Stimulated activated CD8-positive, alpha-beta memory T cell treated with anti-CD3 and anti-CD28 coated beads, Interleukin-7, amount 100 ng/mL, for 1 hour (primary cell): ENCODE measurements around the gene ZBTB42.

Source experiments
- DNase-seq, 2 donors: peaks; one replicate each; pipeline ENCODE4 v3.0.0-alpha.2; 2020; ENCODE audit warnings: low read depth in 2 of 2

ZBTB42 gene

DNA sequence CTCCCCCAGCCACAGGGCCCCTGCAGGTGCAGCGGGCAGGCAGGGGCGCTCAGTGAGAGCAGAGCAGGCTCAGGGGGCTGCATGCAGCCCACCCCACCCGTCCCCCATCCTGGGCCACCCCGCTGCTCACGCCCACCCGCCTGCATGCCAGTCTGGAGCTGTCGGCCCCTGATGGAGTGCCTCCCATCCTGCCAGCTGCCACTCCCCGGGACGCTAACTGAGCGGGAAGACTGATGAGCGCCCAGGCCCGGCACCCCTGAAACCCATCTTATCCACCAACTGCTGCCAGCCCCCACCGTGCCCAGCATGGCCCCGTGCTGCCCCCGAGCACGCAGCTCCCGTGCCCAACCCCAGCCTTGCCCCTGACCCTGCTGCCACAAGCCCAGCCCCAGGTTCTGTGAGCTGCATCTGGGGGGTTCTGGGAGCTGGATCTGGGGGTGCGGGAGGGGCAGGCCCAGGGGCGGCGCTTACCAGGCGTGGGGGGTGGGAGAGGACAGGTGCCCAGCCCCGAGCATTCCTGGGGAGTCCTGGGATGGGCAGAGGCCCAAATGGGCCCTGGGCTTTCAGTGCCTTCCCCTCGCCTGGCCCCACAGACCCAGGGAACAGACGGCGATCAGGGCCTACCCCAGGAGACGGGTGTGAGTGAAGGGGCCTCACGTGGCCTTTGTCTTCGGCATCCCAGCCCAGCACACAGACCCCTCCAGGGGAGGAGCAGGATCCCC, 18.7 kb upstream of the ZBTB42 start:
- no peak for DNase-seq

DNA sequence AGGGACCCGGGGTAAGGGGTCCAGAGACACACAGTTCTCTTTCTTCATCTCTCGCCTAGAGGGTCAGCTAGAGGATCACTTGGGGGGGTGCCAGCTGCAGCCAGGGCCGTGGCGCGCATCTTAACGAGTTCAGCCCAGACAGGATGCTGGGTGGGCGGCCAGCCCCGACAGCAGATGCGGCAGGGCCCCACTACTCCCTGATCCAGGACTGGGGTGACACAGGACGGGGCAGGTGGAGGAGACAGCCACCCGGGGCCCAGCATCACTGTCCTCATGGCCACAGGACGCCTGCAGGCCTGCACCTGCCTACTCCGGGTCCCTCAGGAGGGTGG, 18.1 kb upstream of the ZBTB42 start:
- DNase-seq: no peak

DNA sequence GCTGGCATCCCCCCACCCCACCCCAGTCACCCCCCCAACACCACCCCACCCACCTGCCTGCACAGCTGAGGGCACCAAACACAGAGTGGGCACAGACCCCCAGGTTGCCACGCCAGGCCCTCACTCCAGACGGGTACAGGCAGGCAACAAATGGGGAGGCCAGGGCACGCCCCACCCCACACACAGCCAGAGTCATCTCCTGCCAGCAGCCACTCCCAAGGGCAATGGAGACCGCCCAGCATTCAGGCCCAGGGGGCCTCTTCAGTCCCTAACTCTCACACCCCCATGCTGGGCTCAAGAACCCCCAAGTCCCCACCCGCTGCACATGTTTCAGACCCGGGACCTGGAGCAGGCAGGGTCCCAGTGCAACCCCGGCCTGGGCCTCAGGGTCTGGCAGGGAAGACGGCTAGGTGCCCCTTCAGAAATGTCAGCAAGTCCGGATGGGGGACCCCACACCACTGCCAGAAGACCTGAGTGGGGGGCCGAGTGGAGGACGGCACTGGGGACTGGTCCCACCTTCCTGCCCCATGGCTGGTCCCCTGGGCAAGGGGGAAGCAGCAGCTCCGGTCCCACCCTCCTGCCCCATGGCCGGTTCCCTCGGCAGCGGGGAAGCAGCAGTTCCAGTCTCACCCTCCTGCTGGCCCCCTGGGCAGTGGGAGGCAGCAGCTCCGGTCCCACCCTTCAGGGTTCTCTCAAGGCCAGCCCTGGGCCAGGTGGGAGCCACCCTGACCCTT, 17.2 kb upstream of the ZBTB42 start:
- DNase-seq: no peak

DNA sequence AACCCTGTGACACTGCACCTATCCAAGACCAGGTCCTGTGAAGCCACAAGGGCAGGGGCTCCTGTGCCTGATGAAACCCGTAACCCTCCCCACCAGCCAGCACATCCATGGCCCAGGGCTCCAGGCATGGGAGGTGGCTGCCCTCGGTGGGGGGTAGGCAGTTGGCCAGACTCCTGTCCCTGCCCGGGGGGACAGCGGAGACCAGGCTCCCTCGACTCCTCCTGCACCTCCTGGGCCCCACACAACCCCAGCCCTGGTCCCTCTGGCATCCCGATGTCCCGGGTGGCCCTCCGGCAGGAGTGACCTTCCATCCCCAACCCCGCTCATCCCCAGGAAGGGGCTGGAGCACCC, 16.7 kb upstream of the ZBTB42 start:
- no peak for DNase-seq

DNA sequence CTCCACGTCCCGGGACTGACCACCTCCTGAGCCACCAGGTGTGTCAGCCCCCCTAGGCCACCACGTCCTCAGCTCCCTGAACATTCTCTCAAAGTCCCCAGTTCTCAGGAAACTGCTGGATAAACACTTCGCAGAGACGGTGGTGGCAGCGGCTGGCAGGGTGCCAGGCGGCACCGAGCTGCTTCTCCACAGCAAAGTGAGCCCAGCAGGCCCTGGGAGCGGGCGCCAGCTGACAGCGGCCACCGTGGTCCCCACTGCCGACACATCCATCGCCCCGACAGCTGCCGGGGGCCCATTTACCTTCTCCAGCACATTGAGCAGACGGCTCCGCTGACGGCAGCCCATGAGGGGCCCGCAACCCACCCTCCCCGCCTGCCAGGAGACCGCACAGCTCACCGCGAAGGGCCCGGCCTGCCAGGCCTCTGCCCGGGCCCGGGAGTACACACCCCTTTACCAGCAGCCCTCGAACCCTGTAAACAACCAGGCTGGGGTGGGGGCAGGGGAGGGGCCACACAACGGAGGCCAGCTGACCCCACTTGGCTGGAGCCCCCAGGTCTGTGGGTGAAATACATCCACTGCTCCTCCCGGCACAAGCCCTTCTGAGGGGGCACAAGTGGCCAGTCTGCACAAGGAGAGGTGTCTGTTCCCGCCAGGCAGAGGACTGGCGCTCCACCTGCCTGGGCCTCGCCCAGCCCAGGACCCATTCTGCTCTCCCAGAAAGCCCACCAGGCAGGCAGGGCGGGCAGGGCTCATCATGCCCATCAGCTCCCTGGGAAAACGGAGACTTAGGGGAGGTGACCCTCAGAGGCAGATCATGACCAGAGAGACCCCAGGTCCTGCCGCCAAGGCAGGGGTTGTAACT, 15.8 kb upstream of the ZBTB42 start:
- DNase-seq: no peak

DNA sequence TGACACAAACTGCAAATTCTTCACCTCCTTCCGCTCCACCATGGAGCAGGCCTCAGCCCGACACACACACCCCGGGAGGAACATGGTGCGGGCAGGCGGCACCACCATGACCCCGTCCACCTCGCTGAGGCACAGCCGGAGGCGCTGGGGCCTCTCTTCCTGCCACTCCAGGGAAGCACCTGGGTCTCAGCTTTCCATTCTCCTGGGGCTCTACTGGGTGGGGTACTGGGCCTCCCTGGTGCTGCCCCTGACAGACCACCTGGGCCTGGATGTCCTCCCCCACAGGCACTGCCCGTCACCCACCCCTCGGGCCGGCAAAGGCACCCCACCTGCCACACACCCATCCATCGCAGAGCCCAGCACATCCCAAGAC, 15.2 kb upstream of the ZBTB42 start:
- no peak for DNase-seq

DNA sequence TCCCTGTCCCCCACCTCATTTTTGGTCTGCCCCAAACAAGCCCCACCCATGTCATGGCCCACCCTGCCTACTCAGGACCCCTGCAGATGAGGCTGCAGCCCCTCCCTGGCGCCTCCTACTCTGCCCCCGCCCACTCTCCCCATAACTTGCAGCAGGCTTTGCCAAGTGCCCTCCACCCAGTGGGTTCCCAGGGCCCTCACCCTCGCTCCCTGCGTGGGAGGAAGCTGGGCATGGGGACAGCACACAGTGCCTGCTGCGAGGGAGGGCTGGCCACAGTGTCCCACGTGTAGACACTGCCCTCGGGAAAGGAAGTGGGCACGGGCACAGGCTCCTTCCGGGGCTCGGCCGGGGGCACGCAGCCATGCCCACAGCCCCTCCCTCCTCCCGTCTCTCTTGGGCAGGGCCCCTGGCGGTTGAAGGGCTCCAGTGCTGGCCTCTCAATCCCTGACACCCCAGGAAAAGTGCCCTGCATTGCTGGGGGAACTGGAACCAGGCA, 14.8 kb upstream of the ZBTB42 start:
- no peak for DNase-seq

DNA sequence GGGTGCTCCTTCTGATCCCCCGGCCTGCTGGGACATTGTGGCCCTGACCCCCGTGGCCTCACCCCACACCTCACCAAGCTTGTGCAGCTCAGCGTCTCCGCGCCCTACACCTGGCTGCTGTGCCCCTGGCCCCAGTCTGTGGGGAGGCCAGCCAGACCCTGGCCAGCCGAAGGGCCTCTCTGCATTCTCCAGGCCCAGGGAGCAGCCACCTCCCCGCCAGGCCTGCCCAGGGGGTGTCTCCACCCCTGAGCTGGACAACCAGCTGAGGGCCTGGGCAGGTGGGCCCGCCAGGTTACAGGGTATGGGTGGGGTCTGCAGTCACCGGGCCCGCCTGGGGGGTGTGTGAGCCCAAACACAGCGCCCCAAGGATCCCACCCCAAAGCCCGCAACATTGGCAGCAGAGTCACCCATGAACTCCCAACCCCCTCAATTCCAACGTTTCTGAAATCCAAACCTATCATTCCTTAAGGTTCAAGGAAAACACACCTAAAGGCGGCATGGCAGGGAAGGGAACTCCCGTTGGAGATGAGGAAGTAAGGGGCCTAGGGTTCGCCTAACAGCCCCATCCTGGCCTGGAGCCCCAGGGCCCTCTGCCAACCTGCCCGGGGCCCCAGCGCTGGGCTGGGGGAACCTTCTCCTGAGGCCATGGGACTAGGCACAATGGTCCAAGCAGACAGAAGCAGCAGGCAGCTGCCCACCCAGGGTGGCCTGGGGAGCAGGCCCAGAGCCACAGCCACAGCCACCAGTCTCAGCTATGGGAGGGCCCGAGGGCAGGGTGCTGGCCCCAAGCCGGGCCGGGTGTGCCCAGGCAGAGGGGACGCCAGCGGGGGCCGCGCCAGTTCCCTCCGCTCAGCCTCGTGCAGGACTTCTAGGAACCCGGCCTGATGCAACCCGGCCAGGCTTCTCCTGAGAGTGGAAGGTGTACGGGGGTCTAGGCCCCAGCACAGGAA, 13.9 kb upstream of the ZBTB42 start:
- no peak for DNase-seq

DNA sequence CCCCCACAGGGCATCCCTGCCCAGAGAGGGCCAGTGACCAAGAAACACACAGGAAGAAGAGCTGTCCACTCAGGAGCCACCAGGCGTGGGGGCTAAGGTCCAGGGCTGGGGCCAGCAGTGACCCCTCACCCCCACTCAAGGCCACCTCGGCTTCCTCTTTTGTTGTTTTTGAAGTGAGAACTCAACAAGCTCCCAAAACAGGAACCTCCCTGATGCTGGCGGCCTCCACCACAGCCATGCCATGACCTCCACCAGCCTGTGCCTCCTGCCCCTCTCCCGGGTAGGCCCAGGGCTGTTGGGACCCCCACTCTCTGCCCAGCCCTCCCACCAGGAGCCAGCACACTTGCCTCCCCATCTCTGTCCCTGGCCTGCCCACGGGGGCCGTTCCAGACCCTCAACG, 13.2 kb upstream of the ZBTB42 start:
- no peak for DNase-seq

DNA sequence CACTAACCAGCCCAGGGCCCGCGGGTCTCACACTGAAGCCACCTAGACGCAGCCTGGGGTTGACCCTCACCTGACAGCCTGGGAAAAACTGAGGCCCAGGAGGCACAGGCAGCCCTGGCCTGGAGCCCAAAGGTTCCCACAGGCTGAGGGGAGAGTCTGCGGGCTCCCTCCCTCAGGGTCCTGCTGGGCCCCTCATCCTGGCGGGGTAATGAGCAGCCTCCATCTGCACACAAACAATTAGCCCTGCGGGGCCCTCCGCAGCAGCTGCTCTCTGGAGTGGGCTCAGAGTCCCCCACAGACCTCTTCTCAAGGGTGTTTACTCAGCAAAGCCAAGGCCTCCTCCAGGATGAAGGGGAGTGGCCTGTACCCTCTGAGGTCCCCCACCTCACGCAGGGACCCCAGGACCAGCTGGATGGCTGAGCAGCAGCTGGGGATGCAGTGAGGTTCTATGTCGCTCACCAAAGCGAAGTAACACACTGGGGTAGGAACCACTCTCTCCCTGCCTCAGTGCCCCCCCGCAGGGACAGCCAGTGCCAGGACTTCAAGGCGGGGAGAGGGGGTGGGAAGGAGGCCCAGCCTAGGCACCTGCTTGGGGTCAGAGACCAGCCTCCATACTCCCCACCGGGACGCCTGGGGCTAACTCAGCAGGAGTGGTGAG, 12.6 kb upstream of the ZBTB42 start:
- DNase-seq: no peak

DNA sequence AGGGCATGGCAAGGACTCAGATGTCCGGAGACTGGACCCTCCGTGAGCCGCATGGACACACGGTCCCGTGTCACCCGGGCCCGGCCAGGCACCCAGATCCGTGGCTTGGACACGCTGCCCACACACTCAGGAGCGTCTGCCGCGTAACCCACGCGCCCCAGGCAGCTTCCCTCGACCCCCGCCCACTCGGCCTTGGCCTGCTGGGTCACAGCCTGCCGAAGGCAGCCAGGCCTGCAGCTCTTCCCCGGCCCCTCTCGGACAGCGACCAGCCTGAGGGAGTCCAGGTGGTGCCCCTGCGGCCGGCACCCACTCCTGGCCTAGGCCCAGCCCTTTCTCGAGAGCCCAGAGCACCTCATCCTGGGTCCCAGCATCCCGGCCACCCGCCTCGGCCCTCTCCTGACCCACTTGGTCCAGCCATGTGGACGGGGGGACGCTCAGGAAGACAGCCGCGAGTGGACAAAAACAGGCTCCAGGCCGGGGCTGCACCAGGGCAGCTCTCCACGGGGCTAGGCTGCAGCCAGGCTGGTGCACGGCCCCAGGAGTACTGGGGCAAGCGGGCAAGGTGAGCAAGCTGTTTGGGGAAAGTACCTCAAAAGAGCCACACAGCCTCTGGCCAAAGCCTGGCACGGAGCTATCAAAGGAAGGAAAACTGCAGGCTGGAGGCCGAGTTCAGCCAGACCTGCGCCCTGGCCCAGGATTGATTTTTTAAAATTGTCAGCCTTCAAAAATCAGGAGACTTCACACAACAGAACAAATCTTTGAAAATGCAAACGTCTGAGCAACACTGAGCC, 11.8 kb upstream of the ZBTB42 start:
- DNase-seq: no peak

DNA sequence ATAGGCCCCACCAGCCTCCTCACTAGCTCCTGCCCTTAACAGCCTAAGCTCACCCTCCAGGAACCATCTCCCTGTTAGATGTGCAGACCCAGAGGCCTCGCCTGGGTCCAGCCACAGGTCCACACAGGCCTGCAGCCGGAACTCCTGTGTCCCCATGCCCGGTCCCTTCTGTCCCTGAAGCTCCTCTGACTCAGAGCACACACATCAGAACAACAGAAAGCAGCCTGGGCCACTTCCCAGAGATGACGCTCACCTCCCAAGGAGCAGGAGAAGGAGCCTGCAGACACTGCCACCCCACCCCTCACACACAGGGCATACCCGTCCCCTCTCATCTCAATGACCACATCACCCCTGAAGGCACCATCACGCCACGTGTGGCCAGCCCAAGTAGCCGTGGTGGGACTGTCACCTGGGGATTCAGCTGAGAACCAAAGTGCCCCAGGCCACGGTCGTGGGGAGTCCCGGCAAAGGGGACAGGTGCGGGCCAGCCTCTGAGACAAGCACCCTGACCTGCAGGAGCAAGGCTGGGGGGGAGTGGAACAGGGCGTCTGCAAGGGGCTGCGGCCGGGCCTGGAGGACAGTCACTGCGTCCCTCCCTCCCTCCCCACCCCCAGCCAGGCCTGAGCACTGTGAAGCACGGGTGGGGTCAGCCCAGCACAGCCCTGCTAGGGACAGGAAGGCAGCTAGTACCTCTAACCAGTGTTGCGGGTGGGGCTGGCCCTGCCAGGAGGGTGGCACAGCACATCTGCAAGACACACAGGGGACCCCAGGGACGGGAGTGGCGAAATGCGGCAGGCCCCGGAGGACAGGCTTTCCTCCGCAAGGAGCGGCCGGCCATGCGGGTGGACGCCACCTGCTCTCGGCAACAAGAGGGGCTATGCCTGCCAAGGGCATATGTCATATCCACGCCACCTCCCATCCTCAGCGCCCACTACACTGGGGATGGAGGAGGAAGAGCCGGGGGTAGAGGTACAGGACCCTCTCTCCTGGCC, 10.9 kb upstream of the ZBTB42 start:
- DNase-seq: no peak

DNA sequence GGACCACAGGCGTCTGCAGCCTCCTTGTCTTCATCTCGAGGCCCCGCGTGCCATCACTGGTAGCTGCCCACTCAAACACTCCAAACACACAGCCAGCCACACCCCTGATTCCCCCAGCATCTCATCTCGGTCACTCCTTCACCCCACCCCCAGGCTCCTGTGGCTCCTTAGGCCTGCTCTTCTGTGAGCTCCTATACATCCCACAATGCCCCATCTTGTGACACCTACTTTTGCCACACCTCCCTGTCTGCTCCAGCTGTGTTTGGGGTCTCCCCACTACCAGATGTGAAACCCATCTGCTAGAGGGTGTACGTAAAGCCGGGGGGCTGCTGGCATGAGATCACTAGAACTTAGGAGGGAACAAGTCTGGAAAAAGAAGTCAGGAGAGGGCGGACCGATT, 9.5 kb upstream of the ZBTB42 start:
- DNase-seq: no peak

DNA sequence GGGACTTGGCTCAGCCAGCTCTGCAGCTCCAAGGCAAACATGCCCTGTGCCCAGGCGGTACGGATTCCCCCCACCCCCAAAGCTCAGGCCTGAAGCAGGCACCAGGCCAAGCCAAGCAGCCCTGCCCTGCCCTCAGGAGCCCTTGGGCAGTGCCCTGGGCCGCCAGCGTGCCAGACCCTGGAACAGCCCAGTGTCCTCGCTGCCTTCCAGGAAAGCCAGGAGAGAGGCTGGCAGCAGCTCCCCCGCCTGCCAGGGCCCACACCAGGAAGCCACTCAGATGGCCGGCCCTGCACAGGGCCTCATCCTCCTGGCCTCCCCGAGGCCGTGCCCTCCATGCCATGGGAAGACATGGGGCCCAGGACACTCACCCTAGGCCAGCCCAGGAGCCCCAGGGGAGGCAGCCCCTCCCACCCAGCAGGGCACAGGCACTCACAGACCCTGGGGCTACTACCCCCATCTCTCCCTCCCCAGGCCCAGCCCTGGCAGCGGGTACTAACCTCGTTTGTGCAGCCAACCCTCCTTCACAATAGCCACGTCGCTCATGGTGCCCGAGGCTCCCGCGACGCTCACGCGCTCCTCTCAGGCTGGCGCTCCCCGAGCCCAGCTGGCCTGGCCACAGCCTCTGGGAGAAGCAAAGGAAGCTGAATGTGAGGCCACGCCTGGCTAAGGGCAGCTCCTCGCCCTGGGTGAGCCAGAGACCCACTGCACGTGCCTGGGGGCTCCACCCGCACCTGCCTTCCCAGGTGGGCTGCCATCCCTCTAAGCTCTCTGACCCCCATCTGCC, 8.6 kb upstream of the ZBTB42 start:
- DNase-seq: no peak

DNA sequence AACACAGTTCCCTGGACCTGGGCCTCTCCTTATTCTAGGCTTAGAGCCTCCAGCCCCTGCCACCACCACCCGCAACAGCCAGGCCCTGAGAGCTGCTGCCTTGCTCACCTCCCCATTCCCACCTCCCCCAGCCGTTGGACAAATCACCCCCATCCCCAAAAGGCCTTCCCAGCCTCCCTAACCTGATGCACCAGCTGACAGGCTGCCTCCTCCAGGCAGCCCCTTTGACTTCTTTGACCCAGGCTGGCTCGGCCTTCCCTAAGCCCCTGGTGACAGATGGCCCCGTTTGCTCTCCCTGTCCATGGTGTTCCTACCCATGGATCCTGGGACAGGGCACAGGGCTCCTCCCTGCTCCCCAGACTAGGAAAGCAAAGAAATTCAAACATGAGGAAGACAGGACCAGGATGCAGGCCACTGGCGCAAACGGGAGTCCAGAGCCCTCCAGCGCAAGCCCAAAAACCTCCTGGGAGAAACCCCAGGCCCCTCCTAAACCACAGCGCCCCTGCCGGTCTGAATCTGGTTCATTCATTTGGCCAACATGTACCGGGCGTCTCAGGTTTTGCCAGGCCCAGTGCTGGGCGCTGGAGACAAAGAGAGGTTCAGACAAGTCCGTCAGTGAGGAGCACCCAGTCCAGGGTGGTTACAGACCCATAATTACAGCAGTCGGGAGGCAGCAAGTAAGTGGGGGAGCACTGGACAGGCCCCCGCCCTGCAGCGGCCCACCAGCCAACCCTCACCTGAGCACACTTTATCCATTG, 7.8 kb upstream of the ZBTB42 start:
- no peak for DNase-seq

DNA sequence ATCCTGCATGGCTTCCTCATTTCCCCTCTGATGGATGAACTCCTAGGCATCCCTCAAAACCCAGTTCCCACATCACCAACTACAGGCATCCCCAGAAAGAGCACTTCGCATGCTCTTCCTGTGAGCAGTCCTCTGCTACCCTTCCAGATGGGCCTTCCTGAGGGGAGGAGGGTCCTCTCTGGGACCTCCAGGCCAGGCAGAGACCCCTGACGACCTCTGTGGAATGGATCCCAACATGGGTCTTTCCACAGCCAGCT, 7.3 kb upstream of the ZBTB42 start:
- no peak for DNase-seq

DNA sequence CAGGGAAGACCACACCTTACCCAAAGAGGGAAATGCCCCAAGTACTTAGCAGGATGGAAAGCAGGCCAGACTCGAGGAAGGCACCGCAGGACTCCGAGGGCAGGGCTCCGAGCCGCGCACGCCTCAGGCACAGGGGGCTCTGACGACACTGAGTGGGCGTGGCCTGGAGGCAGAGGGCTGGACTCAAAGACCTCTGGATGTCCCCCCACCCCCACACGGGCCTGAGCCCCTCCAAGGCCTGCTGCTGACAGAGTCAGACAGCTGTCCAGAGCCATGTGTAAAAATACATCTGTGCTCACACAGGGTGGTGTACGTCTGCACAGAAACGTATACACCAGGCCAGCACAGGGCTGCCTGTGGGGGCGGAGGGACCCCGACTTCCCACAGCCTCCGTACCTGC, 6.8 kb upstream of the ZBTB42 start:
- DNase-seq: no peak

DNA sequence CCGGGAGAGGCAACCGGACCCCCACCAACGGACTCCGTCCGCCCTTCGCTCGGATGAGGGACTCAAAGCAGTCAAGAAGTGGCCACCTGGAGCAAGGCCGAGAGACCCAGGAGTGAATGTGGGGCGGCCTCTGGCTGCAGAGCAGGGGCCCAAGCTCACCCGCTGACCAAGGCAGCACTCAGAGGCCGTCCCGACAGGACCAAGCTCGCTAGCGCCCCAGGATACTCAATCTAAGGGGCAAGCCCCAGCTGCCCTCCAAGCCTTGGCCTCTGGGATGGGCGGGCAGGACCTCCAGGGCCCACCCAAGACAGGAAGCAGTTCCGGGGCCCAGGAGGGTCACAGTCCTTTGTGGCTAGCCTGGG, 6.3 kb upstream of the ZBTB42 start:
- DNase-seq: no peak
